Lung (tissue), 12 donors: ENCODE results near the gene KPTN. TPM values are rescaled to one million over a fixed set of nuclear protein-coding genes. Genes with fewer than 3 reads are reported as not detected.

Experiments
- ATAC-seq: fragments of 200-7000 bp; cut with Tn5 transposase; one replicate; pipeline ENCODE4 v1.9.1; 2020; ENCODE audit warnings: moderate number of reproducible peaks; ENCODE audit not compliant: insufficient read depth, low FRiP score
- DNase-seq, 3 donors: peaks; one replicate each; pipeline ENCODE4 v3.0.0-alpha.2; 2013 to 2017
- H3K27ac ChIP-seq, 2 donors: one replicate each; pipeline ENCODE4 v1.5.1; 2013; ENCODE audit warnings: mild to moderate bottlenecking in 2 of 2, moderate library complexity in 2 of 2, control low read depth in 1 of 2, inconsistent platforms in 1 of 2, low read depth in 1 of 2, low read length in 1 of 2
- H3K27me3 ChIP-seq, 3 donors: one replicate each; pipeline ENCODE4 v1.5.1; 2013; ENCODE audit warnings: low read length in 2 of 3; ENCODE audit not compliant: control insufficient read depth in 3 of 3, insufficient read depth in 3 of 3
- H3K36me3 ChIP-seq, 4 donors: one replicate each; pipeline ENCODE4 v1.5.1; 2013; ENCODE audit warnings: low read length in 4 of 4, mild to moderate bottlenecking in 1 of 4, moderate library complexity in 1 of 4; ENCODE audit not compliant: control insufficient read depth in 4 of 4, insufficient read depth in 4 of 4
- H3K4me1 ChIP-seq, 5 donors: one replicate each; pipeline ENCODE4 v1.5.1; 2013; ENCODE audit warnings: low read length in 5 of 5, mild to moderate bottlenecking in 2 of 5, moderate library complexity in 1 of 5; ENCODE audit not compliant: control insufficient read depth in 5 of 5, insufficient read depth in 5 of 5
- H3K4me3 ChIP-seq: one replicate; pipeline ENCODE4 v1.5.1; 2013; ENCODE audit warnings: mild to moderate bottlenecking, control low read depth, moderate library complexity
- H3K9ac ChIP-seq, 2 donors: one replicate each; pipeline ENCODE4 v1.5.1; 2013; ENCODE audit warnings: low read length in 2 of 2, control low read depth in 1 of 2; ENCODE audit not compliant: insufficient read depth in 1 of 2
- H3K9me3 ChIP-seq, 4 donors: one replicate each; pipeline ENCODE4 v1.5.1; 2013; ENCODE audit warnings: low read length in 3 of 4, mild to moderate bottlenecking in 1 of 4, moderate library complexity in 1 of 4; ENCODE audit not compliant: control insufficient read depth in 4 of 4, insufficient read depth in 3 of 4
- CTCF ChIP-seq: IDR thresholded peaks from 2 replicates; pipeline ENCODE4 v1.5.1; 2012; ENCODE audit warnings: mild to moderate bottlenecking; ENCODE audit errors: control extremely low read depth, extremely low read depth
- WGBS, 2 donors: extraction: QIAGEN DNeasy Blood & Tissue Kit; methylation state at CpG; one replicate each; pipeline ENCODE4 v1.1.7; 2013; 5-methylcytosine and 5-hydroxymethylcytosine counted together
- polyA plus RNA-seq, 2 donors: library from polyadenylated mRNA; stranded (reverse); fragments of 200-250 nt; gene quantifications; one replicate each; pipeline ENCODE4 v1.2.1, GENCODE V29; 2013
- total RNA-seq, 2 donors: library from RNA; depleted of rRNA in 1 of 2; stranded (reverse); fragments of >200 nt in 1 of 2; gene quantifications; one replicate each; pipeline ENCODE4 v1.2.1, GENCODE V29; 2014 to 2021
- donor health status: control.
- donor health status: control.
- donor health status: Bipolar disorder and iron deficiency.
- donor health status: healthy.
- donor health status: DM: yes; HTN: yes; CAD: no.

KPTN gene
- total and polyA plus RNA-seq, 4 donors: 4.6 to 15.7 (median 12.9) TPM

GRCh38 chr19:47505506-47505905, 21.5 kb upstream of the KPTN start:
- H3K9ac ChIP-seq: no peak overlapping the region
- DNase-seq (no peak), ATAC-seq (no peak)
- no peak for TF ChIP-seq CTCF
- no peak overlapping the region for H3K4me3 ChIP-seq
- H3K27me3 ChIP-seq: no peaks in the 10 kb centered on the region
- no peak overlapping the region for H3K27ac ChIP-seq
- H3K36me3 ChIP-seq: peaks cover 4 to 32% (median 12%) of the 10 kb centered on the region in 4 donors
- H3K9me3 ChIP-seq: no peaks in the 10 kb centered on the region
- 97 to 98% methylated on average over 6 of the region's 6 CpGs for WGBS, 2 donors
- peaks cover 0 to 26% (median 0%) of the 10 kb centered on the region in 5 donors for H3K4me1 ChIP-seq

- Histone ChIP-seq H3K4me3 (no peak overlapping the region), H3K27ac (no peak overlapping the region), H3K27me3 (no peaks in the 10 kb centered on the region), H3K9me3 (no peaks in the 10 kb centered on the region), H3K9ac (no peak overlapping the region), H3K4me1 (peaks cover 0 to 20% (median 0%) of the 10 kb centered on the region in 5 donors), H3K36me3 (peaks cover 4 to 44% (median 12%) of the 10 kb centered on the region in 4 donors)
- DNase-seq: no peak
- WGBS, 2 donors: 74 to 84% methylated on average over 5 of the region's 5 CpGs
- no peak for TF ChIP-seq CTCF
- no peak for ATAC-seq
Observed at GRCh38 chr19:47503826-47504150, 19.8 kb upstream of the KPTN start.

- Histone ChIP-seq H3K9ac (no peak overlapping the region), H3K27ac (no peak overlapping the region), H3K9me3 (no peaks in the 10 kb centered on the region), H3K4me3 (no peak overlapping the region), H3K27me3 (no peaks in the 10 kb centered on the region), H3K4me1 (peaks cover 0 to 15% (median 0%) of the 10 kb centered on the region in 5 donors), H3K36me3 (peaks cover 4 to 48% (median 12%) of the 10 kb centered on the region in 4 donors)
- TF ChIP-seq CTCF: no peak
- 93 to 96% methylated on average over 13 of the region's 13 CpGs for WGBS, 2 donors
- ATAC-seq (peak; percentile 23), DNase-seq (no peak)
Observed at GRCh38 chr19:47503130-47503825, 19.3 kb upstream of the KPTN start.
